Hematopoietic multipotent progenitor cell treated with erythropoietin and hydrocortisone succinate and interleukin-3 and kit ligand, for 15 days (in vitro differentiated cells): Measurements from ENCODE around the gene ZNF181.
"Not testable (repeated sequence)": the region's sequence is repeated elsewhere in the genome, so short reads cannot be mapped to it uniquely, and the experiment has no call there.

Experiments
- DNase-seq: peaks from one replicate; pipeline ENCODE4 v3.0.0-alpha.2; 2015; ENCODE audit warnings: low spot score

Gene ZNF181

DNA sequence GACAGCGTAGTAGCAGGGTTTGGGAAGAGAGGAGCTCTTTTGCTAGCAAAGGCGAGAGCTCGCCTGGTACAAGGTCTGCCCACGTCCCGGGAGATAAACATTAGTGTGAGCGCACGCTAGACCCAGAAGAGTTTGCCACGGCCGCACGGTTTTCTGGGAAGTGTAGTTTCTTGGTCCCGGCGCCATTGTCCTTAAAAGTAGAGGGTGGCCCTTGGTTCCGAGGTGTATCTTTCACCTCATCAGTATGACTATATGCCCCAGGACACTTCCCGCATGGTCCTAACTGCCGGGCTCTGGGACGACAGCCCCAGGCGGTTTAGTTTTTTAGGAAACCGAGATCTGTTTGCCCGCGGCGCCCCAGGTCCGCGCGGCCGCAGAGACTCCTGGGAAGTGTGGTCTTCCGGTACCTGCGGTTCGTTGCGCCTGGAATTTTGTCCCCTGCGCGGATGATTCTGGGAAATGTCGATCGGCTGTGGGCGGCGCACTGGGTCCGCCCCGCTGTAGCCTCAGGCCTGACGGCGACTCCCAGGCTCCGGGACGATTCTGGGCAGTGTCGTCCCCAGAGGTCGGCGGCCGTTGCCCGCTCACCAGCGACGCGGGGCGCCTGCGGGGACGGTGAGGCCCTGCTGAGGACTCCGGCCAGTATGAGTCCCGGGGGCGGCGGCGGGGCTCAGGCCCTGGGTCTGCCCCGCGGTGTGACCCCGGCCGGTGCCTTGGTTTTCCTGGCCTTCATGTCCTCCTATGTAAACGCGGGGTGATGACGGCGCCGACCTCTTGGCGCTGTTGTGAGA lies at the start of gene ZNF181:
Gene ZNF181 (plus strand): TSS at position 498 of the 791 bp plus-strand sequence. CDS start 795 bp downstream, outside the sequence.
- peak; percentile 89 for DNase-seq

DNA sequence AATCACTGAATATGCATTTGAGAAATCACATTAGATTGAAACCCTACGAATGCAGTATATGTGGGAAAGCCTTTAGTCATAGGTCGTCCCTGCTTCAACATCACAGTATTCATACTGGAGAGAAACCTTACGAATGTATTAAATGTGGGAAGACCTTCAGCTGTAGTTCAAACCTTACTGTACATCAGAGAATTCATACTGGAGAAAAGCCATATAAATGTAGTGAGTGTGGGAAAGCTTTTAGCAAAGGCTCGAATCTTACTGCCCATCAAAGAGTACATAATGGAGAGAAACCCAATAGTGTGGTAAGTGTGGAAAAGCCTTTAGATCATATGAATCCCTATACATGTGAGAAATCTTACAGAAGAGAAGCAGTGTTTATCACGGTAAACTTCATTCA lies 48.8 kb upstream of the ZNF181 start:
- not testable (repeated sequence) for DNase-seq

DNA sequence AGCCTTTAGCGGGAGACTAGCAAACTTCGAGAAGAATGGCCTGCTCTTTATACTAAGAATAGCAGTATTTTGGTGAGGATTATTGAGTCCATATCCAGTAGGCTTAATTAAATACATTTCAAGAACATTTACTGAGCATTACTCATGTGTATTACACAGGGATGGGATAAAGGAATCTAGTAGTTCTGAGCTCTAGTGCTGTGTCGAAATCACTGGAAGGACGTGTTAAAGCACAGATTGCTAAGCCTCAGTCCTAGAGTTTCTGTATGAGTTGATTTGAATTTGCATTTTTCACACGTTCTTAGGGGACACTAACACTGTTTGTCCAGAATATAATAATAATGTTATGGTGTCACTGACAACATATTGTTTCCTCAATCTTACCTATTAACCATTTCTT lies 47.6 kb upstream of the ZNF181 start:
- no peak for DNase-seq

DNA sequence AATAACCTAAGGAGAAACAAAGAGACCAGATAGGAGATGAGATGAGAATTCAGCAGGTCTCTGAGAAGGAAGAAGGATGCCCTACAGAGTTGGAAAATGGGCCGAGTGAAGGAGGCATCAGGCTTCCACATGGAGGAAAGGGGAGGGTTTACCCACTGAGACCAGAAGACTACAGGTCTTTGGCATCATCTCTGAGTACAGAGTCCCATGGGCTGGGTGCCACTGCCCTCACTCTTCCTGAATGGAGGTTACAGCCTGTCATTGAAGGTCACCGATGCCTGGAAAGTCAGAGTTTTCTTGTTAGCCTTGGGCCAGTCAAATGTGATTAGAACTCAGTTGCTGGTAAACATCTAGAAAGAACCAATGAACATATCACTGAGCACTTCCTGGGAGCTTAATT lies 46.7 kb upstream of the ZNF181 start:
- no peak for DNase-seq

DNA sequence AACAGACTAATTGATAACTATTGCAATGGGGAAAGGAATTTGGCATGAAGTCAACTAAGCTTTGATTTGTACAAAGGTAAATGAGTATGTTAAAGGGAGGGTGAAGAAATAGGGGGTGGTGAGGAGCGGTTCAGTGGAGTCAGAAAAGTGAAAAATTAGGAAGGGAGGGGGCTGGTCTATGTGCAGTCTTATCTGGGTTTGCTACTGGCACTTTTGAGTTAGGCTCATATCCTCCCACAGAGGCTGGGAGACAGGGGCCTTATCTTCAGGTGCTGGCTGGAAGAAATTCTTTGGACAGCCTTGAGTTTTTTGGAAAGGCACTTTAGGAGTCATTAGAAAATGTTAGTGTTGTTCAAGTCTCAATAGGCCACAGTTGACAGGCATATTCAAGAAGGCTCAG lies 45.5 kb upstream of the ZNF181 start:
- no peak for DNase-seq

DNA sequence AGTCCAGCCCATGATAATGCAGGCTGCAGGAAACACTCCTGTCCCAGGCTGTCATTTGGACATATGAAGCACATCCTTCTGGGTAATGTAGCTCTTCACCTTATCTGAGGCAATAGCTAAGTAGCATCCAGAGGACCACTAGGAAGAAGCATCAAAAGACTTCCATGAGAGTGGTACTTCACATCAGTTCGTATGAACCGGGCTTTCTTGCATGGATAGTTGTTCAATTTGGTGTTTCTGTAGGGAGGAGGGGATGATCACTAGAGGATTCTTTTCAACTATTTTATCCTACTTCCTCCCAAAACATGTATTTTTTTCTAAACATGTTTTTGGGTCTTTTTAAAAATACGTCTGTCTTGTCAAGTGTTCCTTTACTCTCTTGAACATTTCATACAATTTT lies 43.7 kb upstream of the ZNF181 start:
- DNase-seq: no peak

DNA sequence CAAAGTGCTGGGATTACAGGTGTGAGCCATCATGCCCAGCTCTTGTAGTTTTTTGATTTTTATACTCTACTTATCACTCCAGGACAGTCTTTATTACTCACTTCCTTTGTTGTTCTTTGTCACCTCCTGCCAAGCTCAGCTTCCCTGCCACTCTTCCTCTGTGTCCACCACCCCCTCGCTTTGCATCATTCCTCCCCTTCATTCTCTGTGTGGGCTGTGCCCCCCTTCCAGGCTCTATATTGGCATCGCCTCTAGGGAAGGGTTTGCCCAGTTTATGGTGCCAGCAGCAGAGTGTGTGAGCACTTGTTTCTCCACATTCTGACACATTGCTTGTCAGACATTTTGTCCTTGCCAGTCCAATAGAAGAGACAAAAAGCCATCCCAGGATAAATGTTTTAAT lies 41.5 kb upstream of the ZNF181 start:
- DNase-seq: no peak

DNA sequence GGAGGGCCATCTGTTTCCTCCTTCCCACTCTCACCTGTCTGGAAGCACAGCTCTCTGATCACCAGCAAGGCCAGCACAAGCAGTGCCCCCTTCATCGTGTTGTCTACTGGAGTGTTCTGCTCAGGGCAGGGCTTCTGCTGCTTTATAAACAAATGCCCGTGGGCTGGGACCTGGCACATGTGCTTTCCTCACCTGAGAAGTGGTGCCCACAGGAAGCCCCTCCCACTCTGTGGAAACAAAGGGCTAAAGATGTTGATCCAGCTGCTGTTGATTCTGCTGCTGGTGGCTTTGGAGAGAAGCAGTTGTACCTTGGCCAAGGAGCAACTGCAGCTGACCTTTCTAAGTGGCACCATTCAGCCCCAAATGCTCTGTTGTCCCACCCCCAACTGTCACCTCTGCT lies 26.4 kb upstream of the ZNF181 start:
- DNase-seq: no peak

DNA sequence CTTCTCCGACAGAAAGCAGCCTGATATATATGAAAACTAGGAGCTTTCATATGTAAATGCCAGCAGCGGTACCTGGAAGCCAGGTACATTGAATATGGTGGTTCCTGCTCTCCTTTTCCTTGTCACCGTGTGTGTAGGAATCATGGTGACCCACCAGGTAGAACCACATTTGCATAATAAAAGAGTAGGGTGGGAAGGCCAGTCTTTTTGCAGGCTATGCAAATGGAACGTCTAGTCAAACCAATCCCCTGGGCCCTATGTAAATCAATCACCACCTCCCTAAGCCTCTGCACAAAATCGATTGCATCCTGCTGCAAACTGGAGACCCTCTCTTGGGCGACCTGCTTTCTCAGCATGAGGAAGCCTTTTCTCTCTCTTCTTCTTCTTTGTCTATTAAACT lies 22.2 kb upstream of the ZNF181 start:
- DNase-seq: no peak

DNA sequence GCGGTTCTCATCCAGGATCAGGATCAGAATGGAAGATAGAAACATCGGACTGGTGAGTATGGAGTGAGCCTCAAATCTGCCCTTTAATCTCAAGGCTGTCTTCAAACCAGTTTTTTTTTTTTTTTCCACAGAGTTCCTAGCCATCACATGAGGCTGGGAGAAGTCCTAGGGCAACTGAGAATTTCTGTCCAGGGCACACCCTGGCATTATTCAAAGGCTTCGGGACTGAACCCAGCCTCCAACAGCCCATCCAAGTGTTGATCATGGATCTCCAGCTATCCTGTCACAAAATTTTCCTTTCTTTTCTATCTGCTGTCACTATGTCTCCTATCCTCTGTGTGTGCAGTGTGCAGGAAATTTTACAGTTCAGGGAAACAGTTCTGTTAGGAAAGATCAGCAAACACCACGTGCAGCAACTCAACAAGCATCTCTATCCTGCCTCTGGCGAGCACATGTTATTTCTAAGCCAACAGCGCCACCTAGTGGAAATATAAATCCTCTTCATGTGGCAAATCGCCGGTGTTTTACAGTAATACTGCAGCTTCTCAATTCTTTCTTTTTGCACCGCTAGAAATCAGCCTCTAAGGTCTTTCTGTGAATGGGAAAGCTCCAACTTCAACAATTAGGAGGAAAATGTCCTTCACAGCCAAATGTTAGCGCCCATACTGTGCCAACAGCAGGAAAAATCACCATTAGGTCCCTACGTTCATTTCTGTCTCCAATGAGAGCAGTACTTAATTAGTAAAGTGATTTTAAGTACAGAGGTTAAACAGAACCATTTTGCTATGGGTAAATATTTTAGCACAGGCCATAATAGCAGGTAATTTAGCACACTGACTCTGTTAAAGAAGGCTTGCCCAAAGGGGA lies 21.4 kb upstream of the ZNF181 start:
- peak; percentile 80 for DNase-seq

DNA sequence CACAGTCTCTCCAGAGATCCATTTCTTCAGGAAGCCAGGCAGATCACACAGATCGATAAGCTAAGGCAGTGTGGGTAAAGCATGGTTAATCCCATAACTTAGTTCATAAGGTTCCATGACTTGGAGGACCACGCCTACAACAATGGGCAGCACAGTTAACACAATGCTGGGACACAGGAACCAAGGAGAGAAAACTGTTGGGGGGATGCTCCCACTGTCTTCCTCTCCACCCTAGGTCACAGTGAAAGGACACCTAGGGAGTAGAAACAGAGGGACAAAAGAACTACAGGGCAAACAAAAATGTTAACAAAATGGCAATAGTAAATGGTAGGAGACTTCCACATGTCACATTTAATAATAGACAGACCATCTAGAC lies 20.8 kb upstream of the ZNF181 start:
- DNase-seq: no peak

DNA sequence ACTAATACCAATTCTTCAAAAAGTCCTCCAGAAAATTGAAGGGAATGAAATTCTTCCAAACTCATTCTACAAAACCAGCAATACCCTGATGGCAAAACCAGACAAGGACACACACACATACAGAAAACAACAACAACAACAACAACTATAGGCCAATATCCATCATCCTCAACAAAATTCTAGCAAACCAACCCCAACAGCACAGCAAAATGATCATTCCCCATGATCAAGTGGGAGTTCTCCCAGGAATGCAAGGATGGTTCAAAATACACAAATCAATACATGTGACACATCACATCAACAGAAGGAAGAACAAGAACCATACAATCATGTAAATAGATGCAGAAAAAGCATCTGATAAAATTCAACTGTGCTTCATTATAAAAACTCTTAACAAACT lies 18.7 kb upstream of the ZNF181 start:
- no peak for DNase-seq

DNA sequence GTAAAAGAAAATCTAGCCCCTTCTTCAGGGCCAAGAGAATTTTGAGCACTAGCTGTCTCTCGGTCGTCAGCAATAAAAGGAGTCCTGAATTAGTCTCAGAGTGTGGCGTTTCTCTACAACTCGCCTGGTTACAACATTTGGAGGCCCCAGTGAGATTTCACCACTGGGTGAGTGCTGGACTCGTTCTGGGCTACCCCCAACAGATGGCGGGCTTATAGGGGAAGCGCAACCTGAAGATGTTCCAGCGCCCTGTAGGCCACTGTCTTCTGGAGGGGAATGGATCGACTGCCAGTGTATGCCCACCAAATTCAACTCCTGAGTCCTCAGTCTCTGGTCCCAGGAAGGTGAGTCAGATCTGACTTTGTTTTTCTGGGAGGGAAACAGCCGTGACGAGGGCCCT lies 11.7 kb upstream of the ZNF181 start:
- DNase-seq: no peak

DNA sequence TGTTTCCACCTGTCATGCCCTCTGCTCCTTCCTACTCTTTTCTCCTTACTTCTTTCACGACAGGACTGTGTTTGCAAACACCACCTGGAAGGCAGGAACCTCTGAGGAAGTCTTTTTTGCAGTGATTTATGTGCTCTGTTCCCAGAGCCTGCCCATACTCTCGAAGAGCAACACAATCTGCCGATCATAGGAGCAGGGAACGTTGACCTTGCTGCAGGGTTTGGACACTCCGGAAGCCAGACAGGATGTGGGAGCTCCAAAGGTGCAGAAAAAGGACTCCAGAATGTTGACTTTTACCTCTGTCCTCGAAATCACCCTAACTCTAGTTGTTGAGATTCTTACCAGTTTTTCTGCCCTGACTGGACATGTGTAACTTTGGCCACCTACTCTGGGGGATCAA lies 8.6 kb upstream of the ZNF181 start:
- no peak for DNase-seq

DNA sequence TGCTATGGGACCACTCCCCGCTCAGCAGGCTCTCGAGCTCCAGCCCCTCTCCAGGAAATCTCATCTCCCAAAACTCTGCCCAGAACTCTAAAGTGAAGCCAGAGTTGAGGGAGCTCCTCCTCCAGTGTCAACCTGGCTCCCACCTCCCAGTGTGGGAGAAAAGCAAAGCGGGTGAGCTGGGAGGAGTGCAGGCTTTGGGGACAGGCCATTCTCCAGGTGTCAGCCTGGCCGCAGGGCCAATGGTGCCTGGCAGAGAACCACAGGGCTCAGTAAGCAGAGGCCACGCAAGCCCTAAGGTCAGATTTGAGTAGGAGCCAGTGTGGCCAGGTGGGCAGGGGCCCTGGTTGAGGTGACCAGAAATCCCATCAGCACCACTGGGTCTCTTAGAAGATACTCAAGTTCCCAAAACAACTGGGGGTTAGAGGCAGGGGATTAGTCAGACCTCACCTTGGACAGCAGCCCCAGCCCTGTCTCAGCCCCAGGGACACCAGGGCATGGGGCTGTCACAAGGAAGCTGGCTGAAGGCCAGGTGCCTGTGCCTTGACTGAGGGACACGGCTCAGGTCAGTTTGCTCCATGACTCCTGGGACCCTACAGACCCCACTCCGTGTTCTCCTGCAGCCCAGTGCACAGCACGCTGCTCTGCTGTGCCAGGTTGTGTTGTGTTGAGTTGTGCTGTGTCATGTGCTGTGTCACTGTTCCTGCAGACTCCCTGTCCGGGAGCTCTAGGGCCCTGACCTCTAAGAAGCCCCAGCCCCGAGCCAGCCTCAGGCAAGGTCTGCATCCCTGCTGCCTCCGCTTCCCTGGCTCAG lies 2.8 kb upstream of the ZNF181 start:
- DNase-seq: peak; percentile 4

DNA sequence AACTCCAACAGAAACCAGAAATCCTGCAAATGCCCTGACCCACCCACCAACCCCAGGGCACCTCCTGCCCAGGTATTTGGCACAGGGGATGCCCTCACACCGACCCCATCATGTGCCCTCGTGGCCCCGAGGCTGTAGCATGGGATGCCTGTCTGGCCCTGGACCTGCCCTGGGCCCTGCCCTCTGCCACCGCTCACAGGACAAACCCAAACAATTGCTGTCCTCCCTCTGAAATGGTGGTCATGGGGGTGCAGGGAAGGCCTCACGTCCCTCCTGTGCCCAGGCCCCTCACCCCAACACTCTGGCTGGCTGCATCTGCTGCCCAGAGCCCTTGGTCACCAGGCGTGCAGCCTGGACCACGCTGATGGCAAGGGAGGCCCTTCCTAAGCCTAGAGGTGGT lies 2.1 kb upstream of the ZNF181 start:
- DNase-seq: no peak

DNA sequence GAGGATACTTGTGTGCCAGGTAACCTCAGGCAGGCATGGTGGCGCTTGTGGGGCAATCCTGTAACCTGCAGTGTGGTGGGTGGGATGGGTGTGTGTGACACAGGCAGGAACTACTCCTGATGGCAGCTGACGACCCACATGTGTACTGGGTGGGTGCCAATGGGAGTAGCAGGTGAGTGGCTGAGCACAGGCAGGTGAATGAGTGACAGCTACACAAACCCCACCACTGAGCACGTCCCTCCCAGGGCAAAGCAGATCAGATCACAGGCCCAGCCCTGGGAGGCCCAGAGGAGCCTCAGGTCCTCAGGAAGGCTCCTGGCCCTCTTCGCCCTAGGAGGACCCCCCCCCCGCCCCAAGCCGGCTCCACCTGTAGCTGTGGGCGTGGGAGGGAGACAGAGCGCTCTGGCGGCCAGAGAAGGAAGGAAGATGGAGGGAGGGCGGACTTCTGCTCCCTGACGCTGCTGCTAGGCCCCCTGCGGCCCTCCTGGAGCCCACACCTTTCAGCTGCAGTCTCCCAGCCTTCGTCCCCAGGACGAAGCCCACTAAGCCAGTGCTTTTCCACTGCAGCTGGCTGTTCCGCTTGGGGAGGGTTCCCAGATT lies 1.3 kb upstream of the ZNF181 start:
- DNase-seq: no peak

DNA sequence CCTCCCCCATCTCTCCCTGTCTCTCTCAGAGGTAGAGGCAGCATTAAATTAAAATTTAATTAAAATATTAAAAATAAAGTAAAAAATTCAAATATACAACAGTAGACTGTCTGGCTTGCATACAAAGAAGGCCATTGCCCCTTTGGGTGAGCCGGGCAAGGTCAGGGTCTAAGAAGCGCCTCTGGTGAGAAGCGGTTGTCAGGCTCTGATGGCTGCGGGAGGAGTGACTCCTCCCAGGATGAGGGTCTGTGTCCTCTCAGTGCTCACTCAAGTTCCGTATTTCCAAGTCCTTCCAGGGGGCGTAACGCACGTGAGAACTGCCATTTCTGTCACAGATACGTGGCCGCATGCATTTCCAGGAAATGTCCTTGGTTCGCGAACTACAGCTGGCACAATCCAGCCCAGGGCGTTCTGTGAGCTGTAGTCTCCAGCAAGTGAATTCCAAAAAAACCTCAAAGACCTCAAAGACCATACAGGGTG lies 737 bp upstream of the ZNF181 start:
- DNase-seq: no peak

DNA sequence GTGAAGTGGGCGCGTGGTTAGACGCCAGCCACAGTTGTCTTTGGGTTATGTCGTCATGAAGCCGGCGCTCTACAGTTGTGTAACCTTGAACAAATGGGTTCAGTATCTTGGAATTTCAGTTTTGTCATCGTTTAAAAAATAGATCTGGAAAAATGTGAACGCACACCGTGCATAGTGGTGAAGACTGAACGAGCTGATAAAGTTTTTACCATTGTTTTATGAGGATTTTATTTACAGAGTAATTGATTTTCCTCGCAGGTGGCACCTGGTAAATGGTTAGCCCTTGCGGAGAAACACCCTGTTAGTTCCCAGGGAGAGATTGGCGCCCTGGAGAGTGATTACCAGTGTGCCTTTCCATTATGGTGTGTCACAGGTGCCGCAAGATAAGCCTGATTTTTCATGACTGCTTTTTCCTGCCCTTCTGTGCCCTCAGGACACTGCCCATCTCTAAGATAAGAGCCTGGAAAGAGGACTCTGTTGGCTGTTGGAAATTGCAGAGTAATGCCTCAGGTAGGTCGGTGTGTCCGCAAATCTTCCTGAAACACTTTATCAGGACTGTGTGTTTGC lies 577 bp downstream of the ZNF181 start:
- DNase-seq: no peak

DNA sequence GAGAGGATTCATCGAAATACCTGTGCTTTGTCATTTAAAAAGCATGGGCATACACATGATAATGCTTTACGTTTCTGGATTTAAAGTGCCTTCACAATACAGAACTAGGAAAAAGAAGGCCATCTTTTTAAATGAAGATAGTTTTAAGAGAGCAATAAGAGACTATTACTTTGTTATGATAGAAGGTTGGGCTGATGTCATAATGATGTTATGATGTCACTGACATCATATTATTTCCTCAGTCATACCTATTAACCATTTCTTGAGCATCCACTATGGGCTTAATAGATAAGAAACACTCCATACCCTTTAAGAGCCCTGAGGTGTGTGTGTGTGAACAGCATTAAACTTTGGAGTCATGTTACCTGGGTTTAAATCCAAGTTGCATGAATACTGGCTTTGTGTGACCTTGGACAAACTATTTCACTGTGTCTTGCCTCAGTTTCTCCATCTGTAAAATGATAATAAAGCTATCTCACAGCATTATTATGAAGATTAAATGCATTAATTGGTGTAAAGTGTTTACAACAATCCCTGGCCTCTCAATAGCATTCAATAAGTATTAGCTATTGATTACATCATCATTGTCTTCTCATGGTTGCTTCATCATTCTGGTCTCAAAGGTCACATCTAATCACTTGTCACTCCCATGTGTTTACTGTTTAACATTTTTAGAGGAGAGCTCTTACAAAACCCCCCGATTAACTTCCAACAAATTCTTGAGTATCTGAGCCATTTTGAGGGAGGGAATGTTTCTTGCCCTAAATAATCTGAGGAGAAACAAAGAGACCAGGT lies 11.1 kb downstream of the ZNF181 start:
- DNase-seq: no peak

DNA sequence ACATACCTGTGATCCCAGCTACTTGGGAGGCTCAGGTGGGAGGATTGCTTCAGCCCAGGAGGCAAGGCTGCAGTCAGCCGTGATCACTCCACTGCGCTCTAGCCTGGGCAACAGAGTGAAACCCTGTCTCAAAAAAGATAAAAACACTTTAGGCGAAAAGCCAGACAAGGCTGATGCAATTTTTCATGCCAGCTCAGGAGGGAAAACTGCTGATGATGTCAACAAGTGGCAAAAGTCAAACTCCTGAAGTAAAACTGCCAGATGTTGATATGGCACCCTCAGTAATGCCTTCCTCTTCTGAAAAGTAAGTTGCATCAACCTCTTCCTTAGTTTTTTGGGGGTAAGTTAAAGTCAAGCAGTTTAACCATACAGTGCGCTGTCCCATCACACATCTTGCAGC lies 23.4 kb downstream of the ZNF181 start:
- DNase-seq: no peak
